ENCODE measurements around the gene POLR2F.

GRCh38 chr22:37971475-37972434, 18.3 kb downstream of the POLR2F start:
- TF ChIP-seq CTCF (IDR thresholded peaks at IDR 0.05): no peak
- TF ChIP-seq ZFX (IDR thresholded peaks at IDR 0.05; ENCODE audit: borderline replicate concordance): no peak

All from 22Rv1 (cell line).